DND-41 (cell line): ENCODE measurements around the gene PORCN.

Source experiments
- EZH2 ChIP-seq: IDR thresholded peaks from 3 replicates; pipeline ENCODE4 v1.6.1; 2012; ENCODE audit warnings: borderline replicate concordance, low read depth, mild to moderate bottlenecking, moderate library complexity, low read length, inconsistent platforms; ENCODE audit not compliant: severe bottlenecking
- TF ChIP-seq, protein P1 (sequence below): IDR thresholded peaks from 2 replicates; pipeline ENCODE4 v1.5.1; 2012; ENCODE audit warnings: borderline replicate concordance, low read length, moderate library complexity, mild to moderate bottlenecking; ENCODE audit not compliant: poor library complexity, severe bottlenecking; ENCODE audit errors: extremely low read depth

GRCh38 chrX:48473704-48473990 lies 35.1 kb upstream of the PORCN start:
- no peak for TF ChIP-seq EZH2
- TF ChIP-seq, protein P1, sequence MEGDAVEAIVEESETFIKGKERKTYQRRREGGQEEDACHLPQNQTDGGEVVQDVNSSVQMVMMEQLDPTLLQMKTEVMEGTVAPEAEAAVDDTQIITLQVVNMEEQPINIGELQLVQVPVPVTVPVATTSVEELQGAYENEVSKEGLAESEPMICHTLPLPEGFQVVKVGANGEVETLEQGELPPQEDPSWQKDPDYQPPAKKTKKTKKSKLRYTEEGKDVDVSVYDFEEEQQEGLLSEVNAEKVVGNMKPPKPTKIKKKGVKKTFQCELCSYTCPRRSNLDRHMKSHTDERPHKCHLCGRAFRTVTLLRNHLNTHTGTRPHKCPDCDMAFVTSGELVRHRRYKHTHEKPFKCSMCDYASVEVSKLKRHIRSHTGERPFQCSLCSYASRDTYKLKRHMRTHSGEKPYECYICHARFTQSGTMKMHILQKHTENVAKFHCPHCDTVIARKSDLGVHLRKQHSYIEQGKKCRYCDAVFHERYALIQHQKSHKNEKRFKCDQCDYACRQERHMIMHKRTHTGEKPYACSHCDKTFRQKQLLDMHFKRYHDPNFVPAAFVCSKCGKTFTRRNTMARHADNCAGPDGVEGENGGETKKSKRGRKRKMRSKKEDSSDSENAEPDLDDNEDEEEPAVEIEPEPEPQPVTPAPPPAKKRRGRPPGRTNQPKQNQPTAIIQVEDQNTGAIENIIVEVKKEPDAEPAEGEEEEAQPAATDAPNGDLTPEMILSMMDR = no peak
